H9 (cell line): Measurements from ENCODE around the gene SHC1. TPM values are rescaled to one million over a fixed set of nuclear protein-coding genes. Genes with fewer than 3 reads are reported as not detected.
A peak's percentile ranks its signal among the peaks of the same experiment; 100 is the strongest.

Experiments used
- DNase-seq: peaks from one replicate; pipeline ENCODE4 v3.0.0-alpha.2; 2017
- H2AFZ ChIP-seq: one replicate; pipeline ENCODE4 v1.6.1; 2013; ENCODE audit warnings: mild to moderate bottlenecking, low read length, control low read depth, moderate library complexity
- H2AK5ac ChIP-seq: 2 replicates; pipeline ENCODE4 v1.6.1; 2013; ENCODE audit warnings: low read length, control low read depth, mixed read lengths; ENCODE audit not compliant: insufficient read length
- H2BK120ac ChIP-seq: one replicate; pipeline ENCODE4 v1.6.1; 2013; ENCODE audit warnings: low read depth, mild to moderate bottlenecking, low read length, control low read depth, inconsistent platforms; ENCODE audit not compliant: poor library complexity, severe bottlenecking
- H2BK12ac ChIP-seq: 2 replicates; pipeline ENCODE4 v1.6.1; 2013; ENCODE audit warnings: low read length, control low read depth, mixed read lengths, low read depth; ENCODE audit not compliant: insufficient read length
- H2BK15ac ChIP-seq: 2 replicates; pipeline ENCODE4 v1.6.1; 2013; ENCODE audit warnings: low read depth, low read length, control low read depth
- H2BK20ac ChIP-seq: one replicate; pipeline ENCODE4 v1.6.1; 2013; ENCODE audit warnings: low read depth, mild to moderate bottlenecking, low read length, control low read depth, inconsistent platforms; ENCODE audit not compliant: poor library complexity, severe bottlenecking
- H2BK5ac ChIP-seq: 2 replicates; pipeline ENCODE4 v1.6.1; 2013; ENCODE audit warnings: low read length, control low read depth, mixed read lengths; ENCODE audit not compliant: insufficient read length
- H3K14ac ChIP-seq: 2 replicates; pipeline ENCODE4 v1.6.1; 2013; ENCODE audit warnings: low read length, control low read depth; ENCODE audit not compliant: insufficient read depth
- H3K18ac ChIP-seq: 2 replicates; pipeline ENCODE4 v1.6.1; 2013; ENCODE audit warnings: low read depth, mild to moderate bottlenecking, mixed read lengths, low read length, control low read depth; ENCODE audit not compliant: insufficient read length
- H3K23ac ChIP-seq: 2 replicates; pipeline ENCODE4 v1.6.1; 2013; ENCODE audit warnings: low read length, control low read depth, mixed read lengths, low read depth; ENCODE audit not compliant: insufficient read length
- H3K23me2 ChIP-seq: 2 replicates; pipeline ENCODE4 v1.6.1; 2013; ENCODE audit warnings: low read depth, mild to moderate bottlenecking, mixed read lengths, low read length, control low read depth; ENCODE audit not compliant: insufficient read length, poor library complexity, severe bottlenecking
- H3K27ac ChIP-seq: 2 replicates; pipeline ENCODE4 v1.5.1; 2013; ENCODE audit warnings: low read length, control low read depth, mixed read lengths, low read depth; ENCODE audit not compliant: insufficient read length
- H3K27me3 ChIP-seq: 2 replicates; pipeline ENCODE4 v1.6.1; 2013; ENCODE audit warnings: low read length, control low read depth, inconsistent platforms; ENCODE audit not compliant: insufficient read depth
- H3K4ac ChIP-seq: 2 replicates; pipeline ENCODE4 v1.6.1; 2013; ENCODE audit warnings: low read depth, mild to moderate bottlenecking, control low read depth, inconsistent platforms, low read length, moderate library complexity
- H3K4me1 ChIP-seq: 2 replicates; pipeline ENCODE4 v1.6.1; 2013; ENCODE audit warnings: low read length, control low read depth, inconsistent platforms; ENCODE audit not compliant: insufficient read depth
- H3K4me2 ChIP-seq: 2 replicates; pipeline ENCODE4 v1.6.1; 2013; ENCODE audit warnings: low read length, control low read depth, mixed read lengths; ENCODE audit not compliant: insufficient read length, insufficient read depth
- H3K56ac ChIP-seq: 2 replicates; pipeline ENCODE4 v1.6.1; 2013; ENCODE audit warnings: low read depth, mild to moderate bottlenecking, mixed read lengths, low read length, control low read depth; ENCODE audit not compliant: insufficient read length
- H3K79me1 ChIP-seq: 2 replicates; pipeline ENCODE4 v1.6.1; 2013; ENCODE audit warnings: low read depth, mild to moderate bottlenecking, moderate library complexity, low read length, control low read depth, inconsistent platforms; ENCODE audit not compliant: insufficient read depth, poor library complexity, severe bottlenecking
- H3K79me2 ChIP-seq: 2 replicates; pipeline ENCODE4 v1.6.1; 2013; ENCODE audit warnings: low read length, control low read depth, inconsistent platforms; ENCODE audit not compliant: insufficient read depth
- H3K9ac ChIP-seq: 2 replicates; pipeline ENCODE4 v1.6.1; 2013; ENCODE audit warnings: low read length, control low read depth, mixed read lengths; ENCODE audit not compliant: insufficient read length; ENCODE audit errors: extremely low read depth
- H3K9me3 ChIP-seq: one replicate; pipeline ENCODE4 v1.6.1; 2013; ENCODE audit warnings: low read depth, low read length, inconsistent platforms; ENCODE audit not compliant: control insufficient read depth
- H3T11ph ChIP-seq: one replicate; pipeline ENCODE4 v1.6.1; 2013; ENCODE audit warnings: mild to moderate bottlenecking, low read length, control low read depth, inconsistent platforms
- H4K20me1 ChIP-seq: one replicate; pipeline ENCODE4 v1.6.1; 2013; ENCODE audit not compliant: control insufficient read depth, insufficient read length, insufficient read depth
- H4K5ac ChIP-seq: 2 replicates; pipeline ENCODE4 v1.6.1; 2013; ENCODE audit warnings: low read depth, mild to moderate bottlenecking, mixed read lengths, low read length, control low read depth; ENCODE audit not compliant: insufficient read length
- H4K8ac ChIP-seq: replicated peaks from 2 replicates; pipeline ENCODE4 v1.6.1; 2013; ENCODE audit warnings: low read length, control low read depth, mixed read lengths, low read depth; ENCODE audit not compliant: insufficient read length
- H4K91ac ChIP-seq: 2 replicates; pipeline ENCODE4 v1.6.1; 2013; ENCODE audit warnings: low read depth, mild to moderate bottlenecking, moderate library complexity, mixed read lengths, low read length, control low read depth; ENCODE audit not compliant: insufficient read length
- H3K27ac Mint-ChIP-seq, 3 experiments: 2 replicates in 2 of 3; 3 replicates in 1 of 3; pipeline ENCODE4 v1.8.0; 2020 to 2021; ENCODE audit warnings: mixed read lengths in 3 of 3, mild to moderate bottlenecking in 1 of 3, moderate library complexity in 1 of 3
- H3K27me3 Mint-ChIP-seq: 2 replicates; pipeline ENCODE4 v1.8.0; 2021; ENCODE audit warnings: low read depth, mild to moderate bottlenecking, moderate library complexity, mixed read lengths
- H3K36me3 Mint-ChIP-seq, 3 experiments: 2 replicates in 2 of 3; 3 replicates in 1 of 3; pipeline ENCODE4 v1.8.0; 2020 to 2021; ENCODE audit warnings: low read depth in 3 of 3, mixed read lengths in 3 of 3; ENCODE audit not compliant: insufficient read depth in 1 of 3
- H3K4me1 Mint-ChIP-seq, 2 experiments: 2 replicates each; pipeline ENCODE4 v1.8.0; 2020; ENCODE audit warnings: mixed read lengths in 2 of 2
- H3K4me3 Mint-ChIP-seq, 2 experiments: 2 replicates in 1 of 2; 3 replicates in 1 of 2; pipeline ENCODE4 v1.8.0; 2020 to 2021; ENCODE audit warnings: mild to moderate bottlenecking in 2 of 2, mixed read lengths in 2 of 2, moderate library complexity in 1 of 2
- H3K9me3 Mint-ChIP-seq, 2 experiments: 2 replicates in 1 of 2; 3 replicates in 1 of 2; pipeline ENCODE4 v1.8.0; 2020; ENCODE audit warnings: mild to moderate bottlenecking in 2 of 2, mixed read lengths in 2 of 2, moderate library complexity in 1 of 2
- WGBS: extraction: QIAGEN DNeasy Blood & Tissue Kit; methylation state at CpG from one replicate; pipeline ENCODE4 v1.1.7; 2013; ENCODE audit warnings: missing lambda C conversion rate, low lambda C conversion rate, mixed read lengths; ENCODE audit not compliant: insufficient read length; ENCODE audit errors: extremely low coverage; 5-methylcytosine and 5-hydroxymethylcytosine counted together
- total RNA-seq: library from RNA; stranded (reverse); gene quantifications from 2 replicates; pipeline ENCODE4 v1.2.1, GENCODE V29; 2021
- TF ChIP-seq, protein P1 (sequence below): fragments of 200-600 bp; sonication (generic); conservative IDR thresholded peaks from 3 replicates; pipeline ENCODE4 v1.8.0; 2021; ENCODE audit warnings: antibody characterized with exemption, mild to moderate bottlenecking

SHC1 gene
- total RNA-seq, 1 experiment from 2014 or later, result 168 TPM

DNA sequence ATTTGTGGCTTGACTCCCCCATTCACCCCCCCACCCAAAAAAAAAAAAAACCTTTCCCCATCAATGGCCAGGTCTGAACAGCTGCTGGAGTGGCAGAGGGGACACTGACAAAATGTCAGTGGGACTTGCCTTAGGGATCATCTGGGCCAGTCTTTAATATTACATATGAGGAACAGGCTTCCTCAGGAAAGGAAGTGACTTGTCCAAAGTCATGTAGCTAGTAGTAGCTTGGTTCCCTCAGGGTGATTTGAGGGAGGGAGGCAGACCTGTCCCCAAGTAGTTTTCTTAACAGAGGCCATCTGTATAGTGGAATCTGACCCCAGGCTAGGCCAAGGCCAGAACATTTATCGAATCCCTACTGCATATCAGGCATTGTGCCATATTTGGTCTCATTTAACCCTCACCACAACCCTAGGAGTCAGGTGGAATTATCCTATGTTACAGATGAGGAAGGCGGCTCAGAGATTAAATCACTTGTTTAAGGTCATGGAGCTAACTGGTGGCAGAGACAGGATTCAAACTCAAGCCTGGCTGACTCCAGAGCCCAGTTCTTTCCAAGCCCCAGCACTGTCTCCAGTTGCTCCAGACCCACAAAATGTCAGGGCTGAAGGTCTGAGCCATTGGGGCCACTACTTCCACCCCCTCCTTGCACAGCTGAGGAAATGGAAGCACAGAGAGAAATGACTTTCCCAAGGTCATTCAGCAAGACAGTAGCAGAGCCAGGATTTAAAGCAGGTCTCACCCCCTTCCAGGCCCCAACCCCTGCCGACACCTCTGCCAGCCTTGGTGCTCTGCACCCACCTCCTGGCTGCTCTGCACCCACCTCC is 42.4 kb upstream of the SHC1 start:
- Histone ChIP-seq H3K27me3 (no peaks in the 10 kb centered on the region), H3K79me1 (no peaks in the 10 kb centered on the region), H4K5ac (no peak overlapping the region), H3K4ac (no peak overlapping the region), H4K8ac (no peak overlapping the region), H3K56ac (no peak overlapping the region), H2AFZ (no peak overlapping the region), H3T11ph (no peak overlapping the region), H2AK5ac (no peak overlapping the region), H3K4me1 (peaks cover 3% of the 10 kb centered on the region; the same call in 1 of the 2 replicates), H2BK15ac (no peak overlapping the region), H3K27ac (no peak overlapping the region), H3K79me2 (no peaks in the 10 kb centered on the region; the same call in 1 of the 2 replicates), H3K23me2 (no peaks in the 10 kb centered on the region), H3K18ac (no peak overlapping the region), H3K9ac (no peak overlapping the region), H2BK12ac (no peak overlapping the region), H2BK120ac (no peak overlapping the region), H4K20me1 (no peaks in the 10 kb centered on the region), H3K9me3 (no peaks in the 10 kb centered on the region), H3K23ac (no peak overlapping the region), H2BK20ac (no peak overlapping the region), H3K4me2 (no peak overlapping the region), H2BK5ac (no peak overlapping the region), H3K14ac (no peak overlapping the region), H4K91ac (no peak overlapping the region)
- Mint-ChIP-seq H3K36me3 (peaks cover 8 to 33% (median 18%) of the 10 kb centered on the region in 3 experiments; a peak in 6 of 7 replicates), H3K4me1 (peaks cover 39 to 66% of the 10 kb centered on the region in 2 experiments), H3K4me3 (peak overlapping the region in 1 of 2 experiments; percentile 57; a peak in 2 of 5 replicates), H3K9me3 (no peaks in the 10 kb centered on the region; a peak in 1 of 5 replicates), H3K27ac (peak overlapping the region; percentile 56 to 96 (median 72); a peak in 4 of 7 replicates), H3K27me3 (no peaks in the 10 kb centered on the region)
- WGBS, result no CpG with 5 or more reads among the region's 3 CpGs
- TF ChIP-seq, protein P1, sequence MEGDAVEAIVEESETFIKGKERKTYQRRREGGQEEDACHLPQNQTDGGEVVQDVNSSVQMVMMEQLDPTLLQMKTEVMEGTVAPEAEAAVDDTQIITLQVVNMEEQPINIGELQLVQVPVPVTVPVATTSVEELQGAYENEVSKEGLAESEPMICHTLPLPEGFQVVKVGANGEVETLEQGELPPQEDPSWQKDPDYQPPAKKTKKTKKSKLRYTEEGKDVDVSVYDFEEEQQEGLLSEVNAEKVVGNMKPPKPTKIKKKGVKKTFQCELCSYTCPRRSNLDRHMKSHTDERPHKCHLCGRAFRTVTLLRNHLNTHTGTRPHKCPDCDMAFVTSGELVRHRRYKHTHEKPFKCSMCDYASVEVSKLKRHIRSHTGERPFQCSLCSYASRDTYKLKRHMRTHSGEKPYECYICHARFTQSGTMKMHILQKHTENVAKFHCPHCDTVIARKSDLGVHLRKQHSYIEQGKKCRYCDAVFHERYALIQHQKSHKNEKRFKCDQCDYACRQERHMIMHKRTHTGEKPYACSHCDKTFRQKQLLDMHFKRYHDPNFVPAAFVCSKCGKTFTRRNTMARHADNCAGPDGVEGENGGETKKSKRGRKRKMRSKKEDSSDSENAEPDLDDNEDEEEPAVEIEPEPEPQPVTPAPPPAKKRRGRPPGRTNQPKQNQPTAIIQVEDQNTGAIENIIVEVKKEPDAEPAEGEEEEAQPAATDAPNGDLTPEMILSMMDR, result no peak
- no peak for DNase-seq
